MCF 10A (cell line): Measurements from ENCODE around the gene FOXI1. TPM values are rescaled to one million over a fixed set of nuclear protein-coding genes. Genes with fewer than 3 reads are reported as not detected.
"Not testable (repeated sequence)": the region's sequence is repeated elsewhere in the genome, so short reads cannot be mapped to it uniquely, and the experiment has no call there.

ENCODE experiments used
- BruUV-seq: library from RNA; stranded (reverse); fragments of 400-500 nt; replicated peaks from 2 replicates; lab custom pipeline; 2021; lab: Mats Ljungman, UMichigan
- CTCF ChIA-PET: fragments of 300-600 bp; sonication (Branson Sonifier 250); formaldehyde crosslinking; extraction: SDS; loops from one replicate; lab custom pipeline; 2021; ENCODE audit warnings: antibody characterized with exemption, inconsistent platforms; lab: Yijun Ruan, JAX
- POLR2A ChIA-PET: fragments of 300-600, 350-650 bp; sonication (Branson Sonifier 250); formaldehyde crosslinking; extraction: SDS; loops from one replicate; lab custom pipeline; 2020; ENCODE audit warnings: antibody characterized with exemption, inconsistent platforms; lab: Yijun Ruan, JAX
- DNase-seq: peaks from one replicate; pipeline ENCODE4 v3.0.0-alpha.2; 2018; ENCODE audit not compliant: unreplicated experiment
- H3K27ac Mint-ChIP-seq: one replicate; pipeline ENCODE4 v1.8.0; 2022; ENCODE audit warnings: mild to moderate bottlenecking, low read depth, mixed read lengths; ENCODE audit not compliant: unreplicated experiment
- H3K27me3 Mint-ChIP-seq: one replicate; pipeline ENCODE4 v1.8.0; 2022; ENCODE audit warnings: mixed read lengths; ENCODE audit not compliant: insufficient read depth, unreplicated experiment
- H3K36me3 Mint-ChIP-seq: one replicate; pipeline ENCODE4 v1.8.0; 2022; ENCODE audit warnings: mild to moderate bottlenecking, moderate library complexity, mixed read lengths; ENCODE audit not compliant: insufficient read depth, unreplicated experiment
- H3K4me1 Mint-ChIP-seq: one replicate; pipeline ENCODE4 v1.8.0; 2022; ENCODE audit warnings: mixed read lengths; ENCODE audit not compliant: insufficient read depth, unreplicated experiment
- H3K4me3 Mint-ChIP-seq: one replicate; pipeline ENCODE4 v1.8.0; 2022; ENCODE audit warnings: mild to moderate bottlenecking, moderate library complexity, mixed read lengths; ENCODE audit not compliant: unreplicated experiment
- H3K9me3 Mint-ChIP-seq: one replicate; pipeline ENCODE4 v1.8.0; 2022; ENCODE audit warnings: mixed read lengths; ENCODE audit not compliant: unreplicated experiment
- intact Hi-C: fragments of 100-400 bp; cut with micrococcal nuclease; formaldehyde crosslinking; loops from 2 replicates; pipeline ENCODE4 v1.14.1; 2022
- total RNA-seq: library from RNA; stranded (reverse); gene quantifications from 2 replicates; pipeline ENCODE4 v1.2.3, GENCODE V29; 2022
- TF ChIP-seq, protein P1 (sequence below): fragments of 200-600 bp; IDR thresholded peaks from one replicate; pipeline ENCODE4 v1.8.0; 2022; ENCODE audit warnings: antibody characterized with exemption, mild to moderate bottlenecking; ENCODE audit not compliant: unreplicated experiment

Gene FOXI1
- total RNA-seq, 1 experiment from 2014 or later, result not detected

GRCh38 chr5:170137694-170138214, 32.1 kb downstream of the FOXI1 start:
- BruUV-seq, result no TSS peak
- Mint-ChIP-seq H3K9me3 (no peaks in the 10 kb centered on the region), H3K4me3 (no peak overlapping the region), H3K27me3 (no peaks in the 10 kb centered on the region), H3K27ac (no peak overlapping the region), H3K36me3 (no peaks in the 10 kb centered on the region), H3K4me1 (peaks cover 29% of the 10 kb centered on the region)
- intact Hi-C loops, result no loop called here
- DNase-seq, result no peak
- TF ChIP-seq, protein P1, sequence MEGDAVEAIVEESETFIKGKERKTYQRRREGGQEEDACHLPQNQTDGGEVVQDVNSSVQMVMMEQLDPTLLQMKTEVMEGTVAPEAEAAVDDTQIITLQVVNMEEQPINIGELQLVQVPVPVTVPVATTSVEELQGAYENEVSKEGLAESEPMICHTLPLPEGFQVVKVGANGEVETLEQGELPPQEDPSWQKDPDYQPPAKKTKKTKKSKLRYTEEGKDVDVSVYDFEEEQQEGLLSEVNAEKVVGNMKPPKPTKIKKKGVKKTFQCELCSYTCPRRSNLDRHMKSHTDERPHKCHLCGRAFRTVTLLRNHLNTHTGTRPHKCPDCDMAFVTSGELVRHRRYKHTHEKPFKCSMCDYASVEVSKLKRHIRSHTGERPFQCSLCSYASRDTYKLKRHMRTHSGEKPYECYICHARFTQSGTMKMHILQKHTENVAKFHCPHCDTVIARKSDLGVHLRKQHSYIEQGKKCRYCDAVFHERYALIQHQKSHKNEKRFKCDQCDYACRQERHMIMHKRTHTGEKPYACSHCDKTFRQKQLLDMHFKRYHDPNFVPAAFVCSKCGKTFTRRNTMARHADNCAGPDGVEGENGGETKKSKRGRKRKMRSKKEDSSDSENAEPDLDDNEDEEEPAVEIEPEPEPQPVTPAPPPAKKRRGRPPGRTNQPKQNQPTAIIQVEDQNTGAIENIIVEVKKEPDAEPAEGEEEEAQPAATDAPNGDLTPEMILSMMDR, result no peak
- CTCF ChIA-PET, result interaction anchor here (0.6 to 1.1 kb wide), 4 partner anchors 17 to 54 kb away, joined by 3 to 6 read pairs (median 4); no protein-coding TSS in a partner anchor
- POLR2A ChIA-PET, result no interaction called here

GRCh38 chr5:170138273-170138672, 32.6 kb downstream of the FOXI1 start:
- intact Hi-C loops, result no loop called here
- H3K4me1 Mint-ChIP-seq, result peaks cover 26% of the 10 kb centered on the region
- no TSS peak for BruUV-seq

GRCh38 chr5:170139786-170140335, 34.2 kb downstream of the FOXI1 start:
- intact Hi-C loops, result no loop called here
- TF ChIP-seq, protein P1, result no peak
- ChIA-PET POLR2A (interaction anchor here (0.5 kb wide), 1 partner anchor 147 kb away, joined by 5 read pairs; no protein-coding TSS in a partner anchor), CTCF (interaction anchor here (0.6 kb wide), 1 partner anchor 39 kb away, joined by 3 read pairs; no protein-coding TSS in a partner anchor)
- H3K4me1 Mint-ChIP-seq, result peaks cover 18% of the 10 kb centered on the region
- H3K27ac Mint-ChIP-seq, result no peak overlapping the region
- no peaks in the 10 kb centered on the region for H3K9me3 Mint-ChIP-seq
- no peaks in the 10 kb centered on the region for H3K27me3 Mint-ChIP-seq
- H3K4me3 Mint-ChIP-seq, result no peak overlapping the region
- DNase-seq, result no peak
- H3K36me3 Mint-ChIP-seq, result no peaks in the 10 kb centered on the region
- no TSS peak for BruUV-seq

More at GRCh38 chr5:170138273-170138672, 32.6 kb downstream of the FOXI1 start:
- no peak for DNase-seq
- no peaks in the 10 kb centered on the region for H3K9me3 Mint-ChIP-seq
- no peaks in the 10 kb centered on the region for H3K36me3 Mint-ChIP-seq
- H3K27ac Mint-ChIP-seq, result no peak overlapping the region
- no peaks in the 10 kb centered on the region for H3K27me3 Mint-ChIP-seq
- ChIA-PET POLR2A (no interaction called here), CTCF (interaction anchor here (0.6 to 1.1 kb wide), 4 partner anchors 17 to 54 kb away, joined by 3 to 6 read pairs (median 4); no protein-coding TSS in a partner anchor)
- no peak overlapping the region for H3K4me3 Mint-ChIP-seq
- TF ChIP-seq, protein P1, result no peak

DNA sequence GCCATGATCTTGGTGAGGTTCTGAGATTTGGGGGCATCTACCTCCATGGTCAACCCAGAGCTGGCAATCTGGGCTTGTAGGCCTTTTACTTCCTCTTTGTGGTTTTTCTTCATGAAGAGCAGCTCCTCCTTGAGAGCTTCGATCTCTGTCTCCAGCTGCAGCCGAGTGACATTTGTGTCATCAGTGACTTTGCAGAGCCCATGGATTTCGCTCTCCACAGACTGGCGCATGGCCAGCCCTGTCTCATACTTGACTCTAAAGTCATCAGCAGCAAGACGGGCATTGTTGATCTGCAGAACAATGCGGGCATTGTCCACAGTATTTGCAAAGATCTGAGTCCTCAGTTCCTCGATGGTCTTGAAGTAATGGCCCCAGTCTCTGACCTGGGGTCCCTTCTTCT, 35.5 kb downstream of the FOXI1 start:
- DNase-seq, H3K36me3 Mint-ChIP-seq, H3K4me1 Mint-ChIP-seq, H3K4me3 Mint-ChIP-seq, H3K27ac Mint-ChIP-seq, H3K9me3 Mint-ChIP-seq, BruUV-seq, intact Hi-C loops, H3K27me3 Mint-ChIP-seq: not testable (repeated sequence)
- POLR2A ChIA-PET, result interaction anchor here (1.1 kb wide), 1 partner anchor 9 kb away, joined by 4 read pairs; no protein-coding TSS in a partner anchor
- CTCF ChIA-PET, result interaction anchor here (1.1 kb wide), 1 partner anchor 43 kb away, joined by 4 read pairs; no protein-coding TSS in a partner anchor
